Kasumi-1 (cell line): Measurements from ENCODE around the gene CHML.

Source experiments
- DNase-seq, 2 experiments: peaks; one replicate each; lab custom pipeline; 2025; lab: John Stamatoyannopoulos, UW

CHML gene

GRCh38 chr1:241615043-241615974 is 24.9 kb downstream of the CHML start:
- no peak for DNase-seq

DNA sequence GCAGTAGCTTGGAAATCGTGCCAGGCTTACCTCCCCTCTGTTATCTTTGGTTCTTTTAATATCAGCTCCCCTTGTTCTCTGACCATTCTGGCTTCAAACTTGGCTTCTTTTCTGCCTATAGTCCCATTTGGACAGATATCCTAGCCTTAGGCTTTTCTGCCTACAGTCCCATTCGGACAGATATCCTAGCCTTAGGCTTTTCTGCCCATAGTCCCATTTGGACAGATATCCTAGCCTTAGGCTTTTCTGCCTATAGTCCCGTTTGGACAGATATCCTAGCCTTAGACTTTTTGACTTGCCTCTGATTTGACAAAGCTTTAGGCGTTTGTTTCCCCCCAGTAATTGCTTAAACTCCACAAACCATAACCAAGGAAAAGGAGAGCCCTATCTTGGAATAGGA is 25.6 kb downstream of the CHML start:
- DNase-seq = no peak

DNA sequence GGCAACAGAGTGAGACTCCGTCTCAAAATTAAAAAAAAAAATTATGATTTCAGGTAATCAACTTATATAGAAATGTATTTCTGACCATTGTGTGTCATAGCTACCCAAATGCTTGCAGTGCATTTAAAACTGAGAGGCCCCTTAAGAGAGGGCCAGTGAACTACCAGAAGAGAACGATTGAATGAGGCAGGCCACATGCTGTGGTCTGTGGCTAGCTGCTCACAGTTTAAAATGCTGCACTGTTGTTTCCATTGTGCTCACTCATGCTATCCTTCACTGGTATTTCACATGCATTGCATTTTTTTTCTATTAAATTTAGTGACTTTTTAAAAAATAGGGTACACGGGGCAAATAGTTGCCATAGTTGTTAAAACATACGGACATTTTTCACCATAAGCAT is 26.0 kb downstream of the CHML start:
- DNase-seq = no peak

GRCh38 chr1:241612533-241613477 is 27.4 kb downstream of the CHML start:
- no peak for DNase-seq

DNA sequence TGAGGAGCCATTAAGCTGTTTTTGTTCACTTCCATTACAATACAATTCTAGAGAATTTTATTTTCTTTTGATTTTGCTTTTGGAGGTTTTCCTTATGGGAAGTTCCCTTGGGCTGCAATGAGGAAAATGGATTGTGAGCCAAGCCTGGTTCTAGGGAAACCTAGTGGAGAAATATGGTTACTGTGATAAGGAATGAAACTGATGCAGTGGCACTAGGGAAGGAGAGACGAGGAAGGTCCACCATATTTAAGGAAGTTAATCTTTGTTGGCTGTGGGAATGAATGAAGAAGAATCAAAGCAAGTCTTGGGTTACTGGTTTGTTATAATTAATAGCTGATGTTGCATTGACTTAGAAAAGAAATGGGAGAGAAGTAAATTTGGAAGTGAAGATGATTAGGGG is 28.4 kb downstream of the CHML start:
- DNase-seq = peak in 1 of 2 experiments; percentile 3

- DNase-seq = peak; percentile 70 to 74
Measured at GRCh38 chr1:241611063-241611462, 29.1 kb downstream of the CHML start.

DNA sequence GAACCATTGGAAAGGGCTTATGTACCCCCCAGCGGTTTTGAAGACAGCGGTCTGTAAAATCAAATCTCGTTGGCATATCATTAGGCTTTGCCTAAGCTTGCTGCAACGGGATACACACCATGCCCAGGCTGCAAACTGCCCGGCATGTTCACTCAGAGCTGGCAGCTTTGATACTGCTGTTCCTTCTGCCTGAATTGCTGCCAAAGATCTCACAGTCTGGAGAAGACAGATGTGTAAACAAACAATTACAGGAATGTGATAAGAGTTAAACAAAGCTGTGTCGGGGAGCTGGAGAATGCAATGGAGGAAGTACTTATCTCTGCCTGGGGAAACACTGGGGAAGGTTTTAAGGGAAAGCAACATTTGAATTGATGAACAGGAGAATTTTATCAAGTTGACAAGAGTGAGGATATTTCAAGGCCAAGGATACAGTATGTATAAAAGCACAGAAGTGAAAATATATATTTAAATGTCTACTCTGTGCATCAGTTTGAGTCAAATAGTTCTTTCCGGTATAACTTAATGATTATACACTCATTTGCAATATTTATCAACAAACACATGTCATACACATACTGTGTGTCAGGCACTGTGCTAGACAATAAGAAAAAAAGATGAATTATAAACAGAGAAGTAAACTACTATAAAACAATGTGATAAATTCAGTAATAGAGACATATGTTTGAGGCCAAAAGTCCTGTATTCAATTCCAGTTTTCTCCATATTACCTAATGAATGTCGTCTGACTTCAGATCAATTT is 29.9 kb downstream of the CHML start:
- DNase-seq = no peak

DNA sequence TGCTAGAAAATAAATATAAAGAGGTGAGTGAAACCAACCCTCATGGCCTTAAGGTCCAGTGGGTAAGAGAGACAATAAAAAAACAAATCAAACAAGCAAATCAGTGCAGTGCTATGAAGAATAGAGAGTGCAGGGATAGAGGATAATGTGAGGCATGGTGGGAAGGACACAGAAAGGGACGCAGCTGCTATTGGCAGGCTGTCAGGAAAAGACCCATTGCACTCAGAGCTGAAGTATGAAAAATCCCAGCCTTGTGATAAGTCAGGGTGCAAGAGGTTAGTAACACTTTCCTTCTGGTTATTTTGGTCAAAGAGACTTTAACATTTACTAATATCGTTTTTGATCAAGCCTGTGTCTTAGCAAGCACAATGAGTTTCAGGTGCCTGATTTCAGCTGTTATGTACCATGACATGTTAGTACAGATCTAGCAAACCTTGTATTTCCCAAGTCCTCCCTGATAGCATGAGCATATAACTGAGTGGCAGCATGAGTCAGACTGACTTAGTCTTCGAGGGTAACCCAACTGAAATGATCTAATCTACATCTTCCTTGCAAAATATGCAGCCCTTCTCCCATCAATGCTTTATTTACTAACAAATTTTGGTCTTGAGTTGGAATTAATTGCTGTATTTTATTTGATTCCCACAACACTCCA is 31.7 kb downstream of the CHML start:
- no peak for DNase-seq

- DNase-seq = no peak
Measured at GRCh38 chr1:241607497-241607896, 32.7 kb downstream of the CHML start.

- no peak for DNase-seq
Measured at GRCh38 chr1:241606544-241606943, 33.6 kb downstream of the CHML start.

GRCh38 chr1:241605146-241605805 is 34.9 kb downstream of the CHML start:
- DNase-seq = peak; percentile 25 to 35

- DNase-seq = no peak
Measured at GRCh38 chr1:241603731-241604245, 36.4 kb downstream of the CHML start.

GRCh38 chr1:241600496-241600901 is 39.7 kb downstream of the CHML start:
- no peak for DNase-seq

DNA sequence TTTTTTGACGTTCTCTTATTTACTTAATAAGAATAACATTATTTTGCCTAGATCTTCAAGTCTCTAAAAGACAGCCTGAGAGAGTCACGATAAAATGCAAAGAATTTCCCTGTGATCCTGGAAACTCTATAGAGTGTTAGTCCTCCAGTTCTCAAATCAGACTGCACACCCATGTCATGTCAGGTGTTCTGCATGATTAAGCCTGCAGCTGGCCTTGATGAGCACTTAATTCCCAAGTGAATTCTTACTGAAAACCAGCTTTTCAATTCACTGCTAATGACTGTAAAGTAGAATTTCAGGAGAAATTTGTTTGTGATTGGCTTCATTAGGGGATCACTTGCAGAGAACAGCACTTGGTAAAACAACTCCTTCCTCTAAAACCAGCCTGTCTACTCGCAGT is 41.9 kb downstream of the CHML start:
- no peak for DNase-seq

GRCh38 chr1:241596633-241597032 is 43.5 kb downstream of the CHML start:
- DNase-seq = no peak

GRCh38 chr1:241593186-241593585 is 47.0 kb downstream of the CHML start:
- DNase-seq = no peak

GRCh38 chr1:241592273-241592958 is 47.8 kb downstream of the CHML start:
- no peak for DNase-seq

DNA sequence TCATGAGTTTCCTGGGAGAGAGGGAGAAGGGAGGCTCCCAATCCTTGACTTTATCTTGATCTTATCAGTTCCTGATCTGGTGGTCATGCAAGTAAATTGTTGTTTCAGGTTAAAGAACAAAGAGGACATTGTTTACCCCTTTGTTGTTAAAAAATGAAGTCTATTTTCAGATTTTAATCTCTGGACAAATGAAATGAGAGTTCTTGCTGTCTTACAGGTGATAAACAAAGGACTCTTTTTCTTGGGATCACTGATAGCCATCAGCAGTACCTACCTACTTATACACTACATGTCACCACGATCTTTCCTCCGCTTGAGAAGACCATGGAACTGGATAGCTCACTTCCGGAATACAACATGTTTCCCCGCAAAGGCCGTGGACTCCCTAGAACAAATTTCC is 48.4 kb downstream of the CHML start:
- DNase-seq = no peak

DNA sequence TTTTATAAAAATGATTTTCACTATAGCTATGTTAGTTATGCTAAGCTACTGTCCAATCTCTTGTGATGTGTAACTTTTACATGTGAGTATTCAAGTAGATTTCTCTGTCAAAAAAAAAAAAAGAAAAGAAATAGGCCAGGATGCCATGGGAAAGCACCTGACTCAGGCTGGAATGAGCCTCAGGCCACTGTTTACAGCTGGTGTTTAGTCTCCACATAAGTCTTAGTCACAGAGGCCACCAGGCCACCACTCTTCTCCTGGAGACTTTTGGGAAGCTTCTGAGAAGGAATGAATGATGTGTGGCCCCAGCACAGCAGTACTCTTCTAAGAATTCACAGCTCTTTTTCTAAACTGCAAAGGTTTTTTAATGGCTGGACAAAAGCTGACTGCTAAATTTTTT is 48.9 kb downstream of the CHML start:
- DNase-seq = no peak

DNA sequence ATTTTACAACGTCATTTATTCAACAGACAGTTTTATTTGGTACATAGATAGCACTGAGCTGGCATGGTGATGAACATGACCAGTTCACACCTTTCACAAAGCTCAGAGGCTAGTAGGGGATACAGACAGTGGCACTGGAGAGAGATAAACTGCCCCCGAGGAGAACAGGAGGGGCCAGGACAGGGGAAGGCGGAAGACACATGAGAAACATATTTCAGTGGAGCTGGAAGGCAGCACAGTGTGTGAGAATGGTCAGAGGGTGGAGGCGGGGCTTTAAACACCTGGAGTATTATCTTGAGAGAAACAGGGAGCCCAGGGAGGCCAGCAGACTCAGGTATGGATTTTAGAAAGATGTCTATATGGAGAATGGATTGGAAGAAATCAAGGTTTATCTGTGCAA is 49.5 kb downstream of the CHML start:
- DNase-seq = no peak
